HepG2 (cell line): ENCODE results near the gene CD300H. TPM values are rescaled to one million over a fixed set of nuclear protein-coding genes. Genes with fewer than 3 reads are reported as not detected.

Experiments used
- ATAC-seq: fragments of 200-7000 bp; cut with Tn5 transposase; 3 replicates; pipeline ENCODE4 v1.9.1; 2020; ENCODE audit warnings: mild to moderate bottlenecking, moderate library complexity
- BruUV-seq: library from RNA; stranded (reverse); fragments of 400-500 nt; replicated peaks from 2 replicates; lab custom pipeline; 2021; lab: Mats Ljungman, UMichigan
- CTCF ChIA-PET: fragments of 300-600 bp; formaldehyde crosslinking; extraction: SDS; loops from one replicate; lab custom pipeline; 2021; ENCODE audit warnings: low total read pairs, inconsistent platforms, low intra/inter-chr PET ratio; lab: Yijun Ruan, JAX
- POLR2A ChIA-PET: fragments of 350-600 bp; sonication (Branson Sonifier 250); formaldehyde crosslinking; loops from one replicate; lab custom pipeline; 2020; ENCODE audit warnings: antibody characterized with exemption, inconsistent platforms; lab: Yijun Ruan, JAX
- DNase-seq: peaks from one replicate; pipeline ENCODE4 v3.0.0-alpha.2; 2015; ENCODE audit warnings: low spot score
- FAIRE-seq: peaks from 3 replicates; lab custom pipeline; 2011; peaks lifted over from hg19 to GRCh38; lab: Jason Lieb, UNC
- H2AFZ ChIP-seq: one replicate; pipeline ENCODE4 v1.6.1; 2011; ENCODE audit warnings: low read length, inconsistent platforms
- H3K27ac ChIP-seq: fragments of 300-600 bp; 3 replicates; pipeline ENCODE4 v1.8.0; 2011; ENCODE audit warnings: mixed run types, mild to moderate bottlenecking, mixed read lengths, low read length, inconsistent platforms; ENCODE audit not compliant: insufficient read depth; ENCODE audit errors: extremely low read length
- H3K27me3 ChIP-seq, 2 experiments: fragments of 200-600 bp in 1 of 2; 2 replicates in 1 of 2; 3 replicates in 1 of 2; pipeline versions ENCODE4 v1.6.0 to v1.8.0; 2011; ENCODE audit warnings: low read length in 2 of 2, mild to moderate bottlenecking in 2 of 2, moderate library complexity in 2 of 2, inconsistent platforms in 1 of 2; ENCODE audit not compliant: insufficient read depth in 2 of 2, control insufficient read depth in 1 of 2
- H3K36me3 ChIP-seq, 2 experiments: fragments of 200-600 bp in 1 of 2; replicated peaks in 1 of 2; 2 replicates in 1 of 2; 3 replicates in 1 of 2; pipeline versions ENCODE4 v1.5.1 to v1.8.0; 2011; ENCODE audit warnings: low read length in 2 of 2, inconsistent platforms in 1 of 2; ENCODE audit not compliant: insufficient read depth in 2 of 2, control insufficient read depth in 1 of 2
- H3K4me1 ChIP-seq: 2 replicates; pipeline ENCODE4 v1.5.1; 2012; ENCODE audit warnings: low read length, inconsistent platforms; ENCODE audit not compliant: insufficient read depth
- H3K4me2 ChIP-seq: 2 replicates; pipeline ENCODE4 v1.6.0; 2011; ENCODE audit warnings: low read depth, low read length, inconsistent platforms
- H3K4me3 ChIP-seq, 3 experiments: fragments of 200-600 bp in 1 of 3; sonication (generic), shearing (Covaris generic) in 1 of 3; replicated peaks in 1 of 3; 2 replicates each; pipeline ENCODE4 v1.5.1; 2011 to 2016; ENCODE audit warnings: low read length in 3 of 3, inconsistent platforms in 2 of 3, low read depth in 2 of 3, mild to moderate bottlenecking in 2 of 3, control low read depth in 1 of 3, mixed read lengths in 1 of 3; ENCODE audit not compliant: insufficient read depth in 1 of 3
- H3K79me2 ChIP-seq: one replicate; pipeline ENCODE4 v1.6.1; 2011; ENCODE audit warnings: low read length, inconsistent platforms; ENCODE audit not compliant: insufficient read depth
- H3K9ac ChIP-seq: 2 replicates; pipeline ENCODE4 v1.6.0; 2011; ENCODE audit warnings: mild to moderate bottlenecking, low read depth, low read length, inconsistent platforms; ENCODE audit not compliant: insufficient read depth
- H3K9me3 ChIP-seq: 2 replicates; pipeline ENCODE4 v1.5.1; 2012; ENCODE audit warnings: mild to moderate bottlenecking, low read length
- H4K20me1 ChIP-seq: 2 replicates; pipeline ENCODE4 v1.6.0; 2011; ENCODE audit warnings: inconsistent platforms, mild to moderate bottlenecking, low read length, moderate library complexity; ENCODE audit not compliant: insufficient read depth
- GTF2F1 ChIP-seq: fragments of 150-350 bp; IDR thresholded peaks from 2 replicates; pipeline ENCODE4 v1.6.1; 2014; ENCODE audit warnings: low read length
- SIX4 ChIP-seq: sonication (generic); formaldehyde crosslinking; IDR thresholded peaks from 2 replicates; pipeline ENCODE4 v1.4.0; 2020; ENCODE audit warnings: missing genetic modification reagents
- SMAD3 ChIP-seq: sonication (generic); formaldehyde crosslinking; IDR thresholded peaks from 2 replicates; pipeline ENCODE4 v1.4.0; 2020; ENCODE audit warnings: missing genetic modification reagents
- TRIM24 ChIP-seq: sonication (generic); formaldehyde crosslinking; IDR thresholded peaks from 2 replicates; pipeline ENCODE4 v1.8.0; 2022; ENCODE audit warnings: mild to moderate bottlenecking, missing genetic modification reagents
- ZBTB7A ChIP-seq: sonication (generic); formaldehyde crosslinking; IDR thresholded peaks from 2 replicates; pipeline ENCODE4 v1.8.0; 2022; ENCODE audit warnings: mild to moderate bottlenecking, missing genetic modification reagents
- ZMAT3 ChIP-seq: sonication (generic); formaldehyde crosslinking; conservative IDR thresholded peaks from 2 replicates; pipeline ENCODE4 v1.7.0; 2021; ENCODE audit warnings: missing genetic modification reagents
- ZNF124 ChIP-seq: sonication (generic); formaldehyde crosslinking; IDR thresholded peaks from 2 replicates; pipeline ENCODE4 v1.4.0; 2020; ENCODE audit warnings: missing genetic modification reagents
- ZNF207 ChIP-seq: fragments of 450-650 bp; IDR thresholded peaks from 2 replicates; pipeline ENCODE4 v1.6.1; 2016; ENCODE audit warnings: antibody characterized with exemption, borderline replicate concordance
- ZNF263 ChIP-seq: sonication (generic); formaldehyde crosslinking; IDR thresholded peaks from 2 replicates; pipeline ENCODE4 v1.4.0; 2020; ENCODE audit warnings: missing genetic modification reagents
- ZNF326 ChIP-seq: sonication (generic); formaldehyde crosslinking; IDR thresholded peaks from 2 replicates; pipeline ENCODE4 v1.4.0; 2020; ENCODE audit warnings: missing genetic modification reagents, borderline replicate concordance
- ZNF331 ChIP-seq: sonication (generic); formaldehyde crosslinking; IDR thresholded peaks from 2 replicates; pipeline ENCODE4 v1.4.0; 2020; ENCODE audit warnings: missing genetic modification reagents
- ZNF362 ChIP-seq: sonication (generic); formaldehyde crosslinking; IDR thresholded peaks from 2 replicates; pipeline ENCODE4 v1.4.0; 2020; ENCODE audit warnings: missing genetic modification reagents, mild to moderate bottlenecking, borderline replicate concordance
- WGBS: methylation state at CpG from one replicate; pipeline ENCODE4 v1.1.6; 2017; ENCODE audit warnings: low lambda C conversion rate; 5-methylcytosine and 5-hydroxymethylcytosine counted together
- in situ Hi-C: cut with HindIII; loops from 2 replicates; pipeline ENCODE4 v1.10.0; 2017; ENCODE audit warnings: low pct_unique_long_range_greater_than_20kb; ENCODE audit not compliant: extremely low pct_ligation_motif_present
- intact Hi-C: fragments of 100-400 bp; cut with micrococcal nuclease; formaldehyde crosslinking; loops from one replicate; pipeline ENCODE4 v1.10.0; 2022; ENCODE audit not compliant: unreplicated experiment
- polyA plus RNA-seq, 8 experiments: library from polyadenylated mRNA; depleted of rRNA in 3 of 8; stranded (reverse) in 7 of 8; unstranded in 1 of 8; fragments of >200 nt; fragmentation: Illumina TruSeq in 4 of 8; extraction: Trizol in 4 of 8; gene quantifications; 2 replicates each; pipeline versions ENCODE4 v1.2.1 to v1.2.3, GENCODE V29; 2011 to 2016; ENCODE audit warnings: low read depth in 4 of 8, missing spikeins in 1 of 8, mixed read lengths in 1 of 8; ENCODE audit not compliant: insufficient read depth in 1 of 8
- total RNA-seq, 5 experiments: library from RNA; depleted of rRNA; stranded (reverse); fragments of >200 nt; fragmentation: Illumina TruSeq; extraction: Trizol; gene quantifications; 2 replicates each; pipeline ENCODE4 v1.2.3, GENCODE V29; 2016; ENCODE audit warnings: low read depth in 1 of 5

Gene CD300H
- total and polyA plus RNA-seq, 2 of the 13 experiments (the other 11 are each of a cell fraction or from before 2014, with no cell fraction given): not detected

DNA sequence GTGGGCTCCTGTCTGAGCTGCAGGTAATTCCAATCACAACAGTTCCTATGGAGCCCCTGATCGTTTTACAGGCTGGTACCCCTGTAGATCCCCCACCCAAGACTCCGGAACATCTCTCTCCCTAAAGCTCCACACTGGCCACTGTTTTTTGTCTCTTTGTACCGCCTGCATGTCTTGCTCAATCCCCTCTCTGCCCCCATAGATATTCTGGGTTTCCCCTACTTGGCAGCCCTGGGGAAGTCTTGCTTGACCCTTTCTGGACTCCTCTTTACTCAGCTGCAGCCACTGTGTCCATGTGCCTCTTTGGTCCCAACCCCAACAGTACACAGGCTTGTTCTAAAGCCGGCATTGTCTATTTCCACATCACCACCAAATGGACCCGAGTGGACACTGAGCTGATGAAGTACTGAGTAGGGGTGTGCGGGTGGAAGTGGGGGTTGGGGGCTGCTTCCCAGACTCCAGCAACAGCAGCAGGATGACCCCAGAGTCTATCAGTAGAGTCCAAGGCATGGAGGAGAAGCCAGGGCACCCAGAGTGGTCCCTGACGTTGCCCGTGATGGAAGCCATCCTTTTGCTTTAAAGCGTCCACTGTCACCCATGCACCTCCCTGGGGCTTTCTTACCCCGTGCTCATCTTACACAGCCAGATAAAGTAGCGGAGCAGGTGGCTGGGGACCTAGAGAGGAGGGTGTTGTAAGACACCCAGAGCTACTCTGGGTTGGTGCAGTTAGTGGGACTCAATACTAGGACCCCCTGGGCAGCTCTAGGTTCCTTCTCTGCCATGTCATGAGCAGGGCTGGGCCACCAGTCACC, 42.5 kb downstream of the CD300H start (continued):
- TF ChIP-seq ZMAT3 (no peak), TRIM24 (CRISPR knock-in tag) (no peak), ZNF362 (CRISPR knock-in tag) (no peak), ZBTB7A (CRISPR knock-in tag) (no peak), ZNF263 (CRISPR knock-in tag) (no peak), SIX4 (CRISPR knock-in tag) (no peak), ZNF207 (no peak), SMAD3 (no peak)
- TF ChIP-seq, all 625 proteins: peak for 0

DNA sequence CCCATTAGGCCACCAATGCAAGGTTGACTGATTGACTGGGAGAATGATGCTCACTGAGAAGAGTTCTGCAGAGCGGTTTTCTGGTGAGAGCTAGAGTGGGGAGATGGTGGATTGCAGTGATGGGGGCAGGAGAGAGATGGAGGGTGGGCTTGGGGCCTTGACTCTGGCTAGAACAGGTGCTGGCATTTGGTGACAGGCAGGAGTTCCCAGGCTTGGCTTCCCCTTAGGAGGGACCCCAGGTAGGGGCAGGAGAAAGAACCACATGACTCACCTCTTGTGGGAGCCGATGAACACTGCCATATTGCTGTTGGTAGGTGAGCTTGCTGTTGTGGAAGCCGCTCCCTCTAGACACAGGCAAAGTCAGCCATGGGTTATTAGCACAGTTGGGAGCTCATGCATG, 44.0 kb downstream of the CD300H start:
- DNase-seq (no peak), ATAC-seq (no peak)
- Histone ChIP-seq H3K4me2 (no peak overlapping the region), H3K9ac (no peak overlapping the region), H3K27me3 (peaks cover 3 to 77% of the 10 kb centered on the region in 2 experiments; a peak in 4 of 5 replicates), H3K27ac (no peak overlapping the region)
- peak; percentile 69 for TF ChIP-seq ZNF331 (CRISPR knock-in tag)
- TF ChIP-seq ZNF326 (CRISPR knock-in tag): no peak
- no peak for TF ChIP-seq GTF2F1
- TF ChIP-seq ZNF124 (CRISPR knock-in tag): no peak
- TF ChIP-seq, all 625 proteins: peak for 1
- 0 out of 2 replicates have a peak, but pooled peaks cover 2% of the 10 kb centered on the region for H3K9me3 ChIP-seq
- ChIA-PET POLR2A (no interaction called here), CTCF (no interaction called here)
- H3K36me3 ChIP-seq: no peaks in the 10 kb centered on the region
- no peaks in the 10 kb centered on the region for H3K79me2 ChIP-seq
- H3K4me3 ChIP-seq: no peak overlapping the region
- WGBS: 4% methylated on average over 3 of the region's 3 CpGs
- no peaks in the 10 kb centered on the region for H4K20me1 ChIP-seq
- BruUV-seq: no TSS peak
- peaks cover 11% of the 10 kb centered on the region; the same call in 1 of the 2 replicates for H3K4me1 ChIP-seq
- in situ Hi-C loops (no loop called here), intact Hi-C loops (no loop called here)
- no peak for FAIRE-seq
- H2AFZ ChIP-seq: no peak overlapping the region
